Measurements from ENCODE around the gene BTAF1. TPM values are rescaled to one million over a fixed set of nuclear protein-coding genes. Genes with fewer than 3 reads are reported as not detected.

The BTAF1 gene
- total RNA-seq, 1 experiment from 2014 or later = 42.5 TPM

DNA sequence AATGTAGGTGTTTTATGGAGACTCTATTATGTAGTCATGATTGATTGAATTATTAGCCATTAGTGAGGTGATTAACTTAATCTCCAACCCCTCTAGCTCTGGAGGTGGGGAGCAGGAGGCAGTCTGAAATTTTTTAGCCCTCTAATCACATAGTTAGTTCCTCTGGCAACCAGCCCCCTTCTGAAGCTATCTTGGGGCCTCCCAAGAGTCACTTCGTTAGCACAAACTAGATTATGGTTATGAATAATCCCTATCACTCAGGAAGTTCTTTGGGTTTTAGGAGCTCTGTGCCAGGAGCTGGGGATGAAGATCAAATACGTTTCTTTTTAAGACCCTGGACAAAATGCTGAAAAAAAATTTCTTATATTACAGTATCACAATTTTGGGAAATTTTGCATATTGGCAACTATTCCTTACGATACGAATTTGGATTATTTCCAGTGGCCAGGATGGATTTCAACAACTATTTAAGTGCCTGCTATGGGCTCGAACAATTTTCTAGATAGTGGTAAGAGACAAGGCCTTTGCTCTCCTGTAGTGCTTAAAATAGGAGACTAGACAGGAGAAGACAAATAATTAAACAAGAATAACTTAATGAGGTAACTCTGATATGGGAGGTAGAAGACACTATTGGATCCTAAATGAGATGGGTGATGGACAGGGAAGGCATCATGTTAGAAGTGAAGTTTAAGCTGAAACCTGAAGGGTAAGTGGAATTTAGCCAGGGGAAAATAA lies 52.9 kb downstream of the BTAF1 start:
- Histone ChIP-seq H3K4me1 (ENCODE audit: control insufficient read depth in 1 of 2, insufficient read depth in 2 of 2, low read length in 2 of 2) (no peaks in the 10 kb centered on the region), H3K9me3 (ENCODE audit: control insufficient read depth in 1 of 2, insufficient read depth in 1 of 2, low read depth in 1 of 2, low read length in 2 of 2) (no peaks in the 10 kb centered on the region), H3K79me2 (ENCODE audit: insufficient read depth, low read length) (0 out of 2 replicates have a peak, but pooled peaks cover 5% of the 10 kb centered on the region), H3K27me3 (ENCODE audit: insufficient read depth, low read length) (no peaks in the 10 kb centered on the region), H4K20me1 (ENCODE audit: insufficient read depth) (no peaks in the 10 kb centered on the region), H3K4me3 (replicated peaks in 1 of 2; ENCODE audit: low read depth in 1 of 2, low read length in 2 of 2) (no peak overlapping the region), H3K9ac (ENCODE audit: low read length) (no peak overlapping the region), H3K4me2 (ENCODE audit: low read length) (no peak overlapping the region), H3K36me3 (ENCODE audit: control insufficient read depth in 1 of 2, insufficient read depth in 2 of 2, low read length in 2 of 2) (peaks cover 0 to 4% of the 10 kb centered on the region in 2 experiments; a peak in 2 of 4 replicates), H3K27ac (ENCODE audit: low read depth, low read length) (no peak overlapping the region), H2AFZ (ENCODE audit: low read depth, low read length, poor library complexity, severe bottlenecking) (no peak overlapping the region), H3K9me2 (ENCODE audit: insufficient read depth) (no peaks in the 10 kb centered on the region)
- TF ChIP-seq POLR2A (IDR thresholded peaks at IDR 0.05; ENCODE audit: borderline replicate concordance, extremely low read depth, insufficient read depth, insufficient read length) (no peak), SRF (IDR thresholded peaks at IDR 0.05; ENCODE audit: low read depth) (no peak), POLR2AphosphoS5 (IDR thresholded peaks at IDR 0.05; ENCODE audit: low read depth, low read length) (no peak), JUND (IDR thresholded peaks at IDR 0.05) (no peak), ZFX (IDR thresholded peaks at IDR 0.05) (no peak), TCF7L2 (IDR thresholded peaks at IDR 0.05; ENCODE audit: borderline replicate concordance, extremely low read depth, insufficient read depth, insufficient read length) (no peak), CBX3 (IDR thresholded peaks at IDR 0.05; ENCODE audit: low read depth) (no peak), SIN3A (IDR thresholded peaks at IDR 0.05; ENCODE audit: low read depth) (no peak), FOSL1 (IDR thresholded peaks at IDR 0.05; ENCODE audit: low read depth) (no peak), ATF3 (IDR thresholded peaks at IDR 0.05) (no peak), EZH2 (IDR thresholded peaks at IDR 0.05) (no peak), YY1 (IDR thresholded peaks at IDR 0.05; ENCODE audit: extremely low read depth, insufficient replicate concordance, low read depth, low read length) (no peak), RAD21 (IDR thresholded peaks at IDR 0.05; ENCODE audit: low read depth) (no peak), EZH2phosphoT487 (IDR thresholded peaks at IDR 0.05; ENCODE audit: borderline replicate concordance) (no peak), CEBPB (IDR thresholded peaks at IDR 0.05; ENCODE audit: low read depth) (no peak), ELF1 (IDR thresholded peaks at IDR 0.05; ENCODE audit: borderline replicate concordance, low read depth) (no peak), REST (IDR thresholded peaks at IDR 0.05; ENCODE audit: low read depth) (no peak)
- TF ChIP-seq, protein P1, sequence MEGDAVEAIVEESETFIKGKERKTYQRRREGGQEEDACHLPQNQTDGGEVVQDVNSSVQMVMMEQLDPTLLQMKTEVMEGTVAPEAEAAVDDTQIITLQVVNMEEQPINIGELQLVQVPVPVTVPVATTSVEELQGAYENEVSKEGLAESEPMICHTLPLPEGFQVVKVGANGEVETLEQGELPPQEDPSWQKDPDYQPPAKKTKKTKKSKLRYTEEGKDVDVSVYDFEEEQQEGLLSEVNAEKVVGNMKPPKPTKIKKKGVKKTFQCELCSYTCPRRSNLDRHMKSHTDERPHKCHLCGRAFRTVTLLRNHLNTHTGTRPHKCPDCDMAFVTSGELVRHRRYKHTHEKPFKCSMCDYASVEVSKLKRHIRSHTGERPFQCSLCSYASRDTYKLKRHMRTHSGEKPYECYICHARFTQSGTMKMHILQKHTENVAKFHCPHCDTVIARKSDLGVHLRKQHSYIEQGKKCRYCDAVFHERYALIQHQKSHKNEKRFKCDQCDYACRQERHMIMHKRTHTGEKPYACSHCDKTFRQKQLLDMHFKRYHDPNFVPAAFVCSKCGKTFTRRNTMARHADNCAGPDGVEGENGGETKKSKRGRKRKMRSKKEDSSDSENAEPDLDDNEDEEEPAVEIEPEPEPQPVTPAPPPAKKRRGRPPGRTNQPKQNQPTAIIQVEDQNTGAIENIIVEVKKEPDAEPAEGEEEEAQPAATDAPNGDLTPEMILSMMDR (IDR thresholded peaks at IDR 0.05 in 2 of 3, conservative IDR thresholded peaks at IDR 0.05 in 1 of 3; ENCODE audit: borderline replicate concordance in 1 of 3, insufficient read depth in 1 of 3, low read depth in 2 of 3, low read length in 2 of 3) = no peak
- ATAC-seq (no peak), DNase-seq (ENCODE audit: low read depth, low spot score) (no peak)
- ChIA-PET POLR2A (no interaction called here), CTCF (no interaction called here), RAD21 (ENCODE audit: low non-redundant PET in 1 of 2, low total read pairs in 2 of 2, uncharacterized antibody in 2 of 2, unreplicated experiment in 2 of 2) (no interaction called here)
- intact Hi-C loops (cut with micrococcal nuclease) = no loop called here
- BruUV-seq (replicated peaks) = no TSS peak
